HG02623 (cell line): ENCODE measurements around the gene LINGO4.

Source experiments
- ATAC-seq: cut with Tn5 transposase; IDR thresholded peaks from one replicate; pipeline ENCODE4 v1.9.1; 2021; ENCODE audit warnings: moderate library complexity; ENCODE audit not compliant: unreplicated experiment

Gene LINGO4

GRCh38 chr1:151756291-151756690 is 48.9 kb downstream of the LINGO4 start:
- ATAC-seq: no peak
